Effector memory CD4-positive, alpha-beta T cell (primary cell): ENCODE results near the gene IDH3G.

Experiments
- DNase-seq, 3 donors: peaks; one replicate each; pipeline ENCODE4 v3.0.0-alpha.2; 2020
- H3K27ac ChIP-seq: 2 replicates; pipeline ENCODE4 v1.7.0; 2013; ENCODE audit warnings: mild to moderate bottlenecking, low read length, moderate library complexity; ENCODE audit not compliant: insufficient read depth, poor library complexity, severe bottlenecking
- H3K27me3 ChIP-seq: replicated peaks from 2 replicates; pipeline ENCODE4 v1.7.0; 2013; ENCODE audit warnings: mild to moderate bottlenecking, low read length; ENCODE audit not compliant: insufficient read depth, control insufficient read depth, poor library complexity, severe bottlenecking
- H3K36me3 ChIP-seq: 2 replicates; pipeline ENCODE4 v1.7.0; 2013; ENCODE audit warnings: mild to moderate bottlenecking, low read length, moderate library complexity; ENCODE audit not compliant: control insufficient read depth, insufficient read depth
- H3K4me1 ChIP-seq: 2 replicates; pipeline ENCODE4 v1.7.0; 2013; ENCODE audit warnings: low read length, mild to moderate bottlenecking; ENCODE audit not compliant: control insufficient read depth, insufficient read depth, poor library complexity, severe bottlenecking
- H3K4me3 ChIP-seq: 2 replicates; pipeline ENCODE4 v1.7.0; 2013; ENCODE audit warnings: low read length, low read depth, mild to moderate bottlenecking; ENCODE audit not compliant: insufficient read depth, poor library complexity, severe bottlenecking
- H3K9me3 ChIP-seq: 2 replicates; pipeline ENCODE4 v1.7.0; 2013; ENCODE audit warnings: mild to moderate bottlenecking, low read length, moderate library complexity; ENCODE audit not compliant: control insufficient read depth

Gene IDH3G

GRCh38 chrX:153816831-153817690 is 22.9 kb upstream of the IDH3G start:
- peak in 2 of 3 donors; percentile 14 to 19 for DNase-seq
- H3K27ac ChIP-seq = no peak overlapping the region
- H3K27me3 ChIP-seq = no peaks in the 10 kb centered on the region
- H3K36me3 ChIP-seq = no peaks in the 10 kb centered on the region
- peaks cover 28% of the 10 kb centered on the region for H3K4me1 ChIP-seq
- H3K4me3 ChIP-seq = peak overlapping the region; percentile 7
- H3K9me3 ChIP-seq = no peaks in the 10 kb centered on the region

DNA sequence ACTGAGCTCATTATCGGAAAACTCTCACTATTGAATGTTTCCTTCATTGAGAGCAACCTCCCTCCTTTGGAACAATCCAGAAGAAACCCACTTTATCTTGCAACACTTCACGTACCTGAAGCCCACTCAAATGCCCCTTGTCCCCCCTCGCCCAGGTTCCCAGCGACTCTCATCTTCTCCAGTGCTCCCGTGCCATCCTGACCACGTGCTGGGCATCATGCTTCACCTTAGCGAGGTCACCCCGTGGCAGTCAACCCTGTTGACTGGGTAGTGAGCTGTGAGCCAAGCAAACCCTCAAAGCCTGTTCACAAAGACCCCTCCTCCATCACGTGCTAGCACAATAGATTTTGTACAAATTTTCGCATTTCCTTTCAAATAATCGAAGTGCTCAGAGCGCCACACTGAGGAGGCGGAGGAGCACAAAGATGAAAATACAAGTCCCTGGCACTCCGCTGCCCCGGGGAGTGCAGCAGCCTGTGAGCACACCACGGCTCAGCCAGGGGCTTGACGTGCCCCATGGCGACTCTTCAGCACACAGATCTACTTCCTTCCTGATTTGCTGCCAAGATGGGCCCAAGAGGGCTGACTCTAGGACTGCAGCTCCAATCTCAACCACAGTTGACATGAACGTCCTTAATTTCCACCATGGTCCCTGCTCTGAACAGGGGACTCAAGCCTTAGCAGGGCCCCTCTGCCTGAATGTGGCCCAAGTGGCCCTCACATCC is 20.6 kb upstream of the IDH3G start:
- no peak overlapping the region for H3K27ac ChIP-seq
- DNase-seq = no peak
- H3K4me3 ChIP-seq = no peak overlapping the region
- no peaks in the 10 kb centered on the region for H3K27me3 ChIP-seq
- H3K36me3 ChIP-seq = no peaks in the 10 kb centered on the region
- peaks cover 17% of the 10 kb centered on the region for H3K4me1 ChIP-seq
- no peaks in the 10 kb centered on the region for H3K9me3 ChIP-seq

GRCh38 chrX:153813161-153813560 is 19.0 kb upstream of the IDH3G start:
- Histone ChIP-seq H3K27me3 (no peaks in the 10 kb centered on the region), H3K4me1 (peaks cover 10% of the 10 kb centered on the region), H3K9me3 (no peaks in the 10 kb centered on the region), H3K27ac (no peak overlapping the region), H3K36me3 (no peaks in the 10 kb centered on the region), H3K4me3 (no peak overlapping the region)
- DNase-seq = no peak

DNA sequence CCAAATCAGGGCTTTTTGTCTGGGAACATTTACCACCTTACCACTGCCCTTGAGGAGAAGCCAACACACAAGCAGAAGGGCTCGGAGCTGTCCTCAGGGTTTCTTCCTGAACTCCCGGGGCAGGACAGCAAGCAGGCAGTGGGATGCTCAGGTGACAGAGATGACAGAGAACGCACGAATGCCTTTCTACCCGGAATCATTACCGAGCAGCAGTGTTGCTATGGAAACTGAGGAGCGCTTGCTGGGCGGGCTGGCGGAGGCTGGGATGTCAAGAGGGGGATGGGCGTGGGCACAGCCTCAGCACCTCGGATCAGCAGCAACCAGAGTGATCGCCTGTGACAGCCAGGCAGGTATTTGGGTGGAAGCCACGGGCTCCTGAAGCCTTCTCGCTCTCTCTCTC is 18.0 kb upstream of the IDH3G start:
- Histone ChIP-seq H3K27ac (no peak overlapping the region), H3K4me1 (peaks cover 9% of the 10 kb centered on the region), H3K9me3 (no peaks in the 10 kb centered on the region), H3K4me3 (no peak overlapping the region), H3K36me3 (no peaks in the 10 kb centered on the region), H3K27me3 (no peaks in the 10 kb centered on the region)
- DNase-seq = no peak

DNA sequence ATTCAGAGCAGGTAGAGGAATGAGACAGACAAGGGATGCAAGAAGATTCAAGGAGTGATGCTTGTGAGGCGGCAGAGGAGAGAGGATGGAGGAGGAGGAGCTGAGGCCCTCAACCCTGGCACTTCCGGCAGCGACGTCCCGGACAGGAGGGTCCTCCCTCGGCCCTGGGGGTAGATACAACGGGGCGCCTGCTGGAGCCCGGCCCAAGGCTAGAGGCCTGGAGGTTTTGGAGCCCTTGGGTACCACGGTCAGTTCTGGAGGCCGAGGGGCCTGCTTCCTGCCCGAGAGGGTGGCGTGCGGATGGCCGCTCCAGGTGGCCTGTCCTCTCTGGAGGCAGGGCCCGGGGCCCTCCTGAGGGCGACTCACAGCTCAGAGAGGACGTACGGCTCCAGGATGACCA is 13.8 kb upstream of the IDH3G start:
- Histone ChIP-seq H3K4me3 (no peak overlapping the region), H3K36me3 (no peaks in the 10 kb centered on the region), H3K4me1 (no peaks in the 10 kb centered on the region), H3K27ac (no peak overlapping the region), H3K27me3 (no peaks in the 10 kb centered on the region), H3K9me3 (no peaks in the 10 kb centered on the region)
- DNase-seq = no peak

GRCh38 chrX:153806999-153807575 is 12.9 kb upstream of the IDH3G start:
- no peak overlapping the region for H3K27ac ChIP-seq
- no peaks in the 10 kb centered on the region for H3K27me3 ChIP-seq
- H3K9me3 ChIP-seq = no peaks in the 10 kb centered on the region
- no peak for DNase-seq
- no peak overlapping the region for H3K4me3 ChIP-seq
- no peaks in the 10 kb centered on the region for H3K36me3 ChIP-seq
- no peaks in the 10 kb centered on the region for H3K4me1 ChIP-seq

DNA sequence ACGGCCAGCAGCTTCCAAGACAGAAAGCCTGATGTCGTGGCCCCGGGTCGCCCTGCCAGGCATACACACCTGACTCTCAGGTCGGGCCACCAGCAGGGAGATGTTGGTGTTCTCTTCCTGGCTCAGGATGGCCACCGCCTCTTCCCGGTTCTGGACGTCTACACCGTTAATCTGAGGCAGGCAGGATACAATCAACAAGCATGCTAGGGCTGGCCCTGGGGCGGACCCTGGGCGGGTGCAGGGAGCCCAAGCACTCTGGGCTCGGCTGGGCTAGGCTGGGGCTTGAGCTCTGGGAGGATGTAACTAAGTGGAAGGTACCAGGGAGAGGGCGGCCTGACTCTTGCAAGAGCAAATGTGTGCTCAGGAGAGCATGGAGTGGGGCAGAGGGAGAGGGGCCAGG is 11.3 kb upstream of the IDH3G start:
- Histone ChIP-seq H3K4me3 (no peak overlapping the region), H3K27ac (no peak overlapping the region), H3K27me3 (no peaks in the 10 kb centered on the region), H3K9me3 (no peaks in the 10 kb centered on the region), H3K36me3 (no peaks in the 10 kb centered on the region), H3K4me1 (no peaks in the 10 kb centered on the region)
- no peak for DNase-seq

GRCh38 chrX:153804621-153805020 is 10.4 kb upstream of the IDH3G start:
- Histone ChIP-seq H3K4me1 (no peaks in the 10 kb centered on the region), H3K27me3 (no peaks in the 10 kb centered on the region), H3K4me3 (no peak overlapping the region), H3K36me3 (no peaks in the 10 kb centered on the region), H3K9me3 (no peaks in the 10 kb centered on the region), H3K27ac (no peak overlapping the region)
- DNase-seq = no peak

DNA sequence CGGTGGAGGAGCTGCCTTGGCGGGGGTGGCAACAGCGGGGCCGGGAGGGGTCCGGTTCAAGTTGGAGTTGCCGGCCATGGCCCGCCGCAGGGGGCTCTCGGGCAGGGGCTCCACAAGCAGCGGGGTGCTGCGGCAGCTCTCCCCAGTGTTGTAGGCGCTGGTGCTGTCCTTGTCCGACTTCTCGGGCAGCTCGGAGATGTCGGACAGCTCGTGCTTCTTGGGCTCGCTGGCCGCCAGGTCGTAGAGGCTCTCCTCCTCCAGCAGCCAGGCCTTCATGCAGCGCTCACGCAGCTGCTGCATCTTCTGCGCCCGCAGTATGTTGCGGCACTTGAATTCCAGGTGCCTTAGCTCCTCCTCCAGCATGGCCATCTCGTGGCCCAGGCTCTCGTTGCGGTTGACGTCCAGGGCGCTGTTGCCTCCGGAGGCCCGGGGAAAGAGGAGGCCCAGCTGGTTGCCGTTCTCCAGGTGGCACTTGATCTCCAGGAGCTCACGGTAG is 10.0 kb upstream of the IDH3G start:
- Histone ChIP-seq H3K27me3 (no peaks in the 10 kb centered on the region), H3K4me1 (no peaks in the 10 kb centered on the region), H3K36me3 (no peaks in the 10 kb centered on the region), H3K4me3 (no peak overlapping the region), H3K9me3 (no peaks in the 10 kb centered on the region), H3K27ac (no peak overlapping the region)
- no peak for DNase-seq
